KMS-11 (cell line): ENCODE data around the gene PGBD5.

Experiments
- H2AFZ ChIP-seq: fragments of 200-600 bp; sonication (generic); 2 replicates; pipeline ENCODE4 v1.6.1; 2016; ENCODE audit warnings: antibody characterized with exemption, mixed run types, low read depth
- H3K27ac ChIP-seq: fragments of 200-600 bp; sonication (generic); 2 replicates; pipeline ENCODE4 v1.6.1; 2016; ENCODE audit warnings: mild to moderate bottlenecking, mixed run types
- H3K27me3 ChIP-seq: fragments of 200-600 bp; sonication (generic); 2 replicates; pipeline ENCODE4 v1.6.1; 2017; ENCODE audit warnings: mild to moderate bottlenecking, low read depth, mixed run types, moderate library complexity; ENCODE audit not compliant: insufficient read depth
- H3K36me3 ChIP-seq: fragments of 200-600 bp; sonication (generic); 2 replicates; pipeline ENCODE4 v1.6.1; 2017; ENCODE audit warnings: mild to moderate bottlenecking, mixed run types; ENCODE audit not compliant: insufficient read depth
- H3K4me1 ChIP-seq: fragments of 200-600 bp; sonication (generic); 2 replicates; pipeline ENCODE4 v1.6.1; 2016; ENCODE audit warnings: mild to moderate bottlenecking, low read depth, mixed run types; ENCODE audit not compliant: poor library complexity, severe bottlenecking
- H3K4me2 ChIP-seq: fragments of 200-600 bp; sonication (generic); 2 replicates; pipeline ENCODE4 v1.7.0; 2016; ENCODE audit warnings: mild to moderate bottlenecking, mixed run types
- H3K4me3 ChIP-seq: fragments of 200-600 bp; sonication (generic); IDR thresholded peaks from 2 replicates; pipeline ENCODE4 v1.6.1; 2017; ENCODE audit warnings: low read depth, low read length, mixed read lengths; ENCODE audit not compliant: insufficient read depth
- H3K79me2 ChIP-seq: fragments of 200-600 bp; sonication (generic); 2 replicates; pipeline ENCODE4 v1.6.1; 2016; ENCODE audit warnings: low read depth, mixed run types; ENCODE audit not compliant: insufficient read depth
- H3K9ac ChIP-seq: fragments of 200-600 bp; sonication (generic); 2 replicates; pipeline ENCODE4 v1.6.1; 2016; ENCODE audit warnings: mild to moderate bottlenecking, mixed run types
- H4K20me1 ChIP-seq: fragments of 200-600 bp; sonication (generic); 2 replicates; pipeline ENCODE4 v1.6.1; 2016; ENCODE audit warnings: mild to moderate bottlenecking, mixed run types; ENCODE audit not compliant: insufficient read depth
- CTCF ChIP-seq: fragments of 200-600 bp; sonication (generic); conservative IDR thresholded peaks from 2 replicates; pipeline ENCODE4 v1.6.1; 2017; ENCODE audit warnings: low read depth, mild to moderate bottlenecking, antibody characterized with exemption, low read length, moderate library complexity, mixed read lengths

Gene PGBD5

GRCh38 chr1:230271300-230272035, 154.7 kb downstream of the PGBD5 start:
- Histone ChIP-seq H2AFZ (no peak overlapping the region), H4K20me1 (no peaks in the 10 kb centered on the region), H3K4me3 (no peak overlapping the region), H3K79me2 (no peaks in the 10 kb centered on the region), H3K27ac (no peak overlapping the region), H3K27me3 (no peaks in the 10 kb centered on the region), H3K9ac (no peak overlapping the region), H3K36me3 (no peaks in the 10 kb centered on the region; the same call in 1 of the 2 replicates), H3K4me1 (no peaks in the 10 kb centered on the region), H3K4me2 (no peak overlapping the region)
- TF ChIP-seq CTCF, result no peak

DNA sequence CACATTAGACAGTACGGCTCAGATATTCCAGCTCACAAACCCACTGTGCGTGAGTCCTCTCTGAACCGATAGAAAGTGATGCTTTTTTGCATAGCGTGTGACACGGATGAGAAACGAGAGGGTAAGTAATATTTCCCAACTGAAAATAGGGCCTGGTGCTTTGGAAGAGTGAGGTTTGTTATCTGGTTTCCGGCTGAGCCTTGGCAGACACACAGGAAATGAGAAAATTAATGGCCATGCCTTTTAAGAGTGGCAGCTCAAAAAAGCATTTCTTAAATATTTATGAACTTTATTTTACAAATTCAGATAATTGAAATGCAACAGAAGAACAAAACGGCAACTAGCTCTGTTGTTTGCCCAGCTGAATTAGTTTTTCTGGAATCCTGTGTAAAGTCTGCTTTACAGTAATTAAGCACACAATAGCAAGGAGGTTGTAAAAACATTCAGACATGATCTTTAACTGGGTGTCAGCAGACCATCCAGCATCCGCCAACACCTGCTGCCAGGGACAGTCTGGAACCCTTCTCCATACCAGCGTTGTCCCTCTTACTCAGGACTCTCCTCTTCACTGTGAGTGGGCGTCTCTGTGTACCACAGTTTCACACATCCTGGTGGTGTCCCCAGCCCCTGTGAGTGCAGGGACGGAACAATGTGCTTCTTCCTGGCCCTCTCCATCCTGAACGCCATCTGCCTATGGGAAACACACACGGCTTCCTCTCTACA, 155.4 kb downstream of the PGBD5 start:
- H3K4me3 ChIP-seq, result no peak overlapping the region
- H3K4me1 ChIP-seq, result no peaks in the 10 kb centered on the region
- no peak for TF ChIP-seq CTCF
- no peaks in the 10 kb centered on the region for H3K79me2 ChIP-seq
- no peaks in the 10 kb centered on the region for H4K20me1 ChIP-seq
- no peaks in the 10 kb centered on the region; the same call in 1 of the 2 replicates for H3K36me3 ChIP-seq
- H3K27me3 ChIP-seq, result no peaks in the 10 kb centered on the region
- no peak overlapping the region for H3K9ac ChIP-seq
- H2AFZ ChIP-seq, result no peak overlapping the region
- no peak overlapping the region for H3K4me2 ChIP-seq
- no peak overlapping the region for H3K27ac ChIP-seq

- H4K20me1 ChIP-seq, result no peaks in the 10 kb centered on the region
- no peak overlapping the region for H3K4me3 ChIP-seq
- H3K4me1 ChIP-seq, result no peaks in the 10 kb centered on the region
- no peak for TF ChIP-seq CTCF
- H3K9ac ChIP-seq, result no peak overlapping the region
- no peak overlapping the region for H3K4me2 ChIP-seq
- no peak overlapping the region for H2AFZ ChIP-seq
- no peaks in the 10 kb centered on the region for H3K79me2 ChIP-seq
- no peak overlapping the region for H3K27ac ChIP-seq
- H3K36me3 ChIP-seq, result no peaks in the 10 kb centered on the region; the same call in 1 of the 2 replicates
- H3K27me3 ChIP-seq, result no peaks in the 10 kb centered on the region
These were observed 156.0 kb downstream of the PGBD5 start for GRCh38 chr1:230270185-230270558.

GRCh38 chr1:230268371-230269170, 157.6 kb downstream of the PGBD5 start:
- Histone ChIP-seq H3K4me1 (no peaks in the 10 kb centered on the region), H3K79me2 (no peaks in the 10 kb centered on the region), H3K27ac (no peak overlapping the region), H2AFZ (no peak overlapping the region), H3K36me3 (no peaks in the 10 kb centered on the region), H3K27me3 (no peaks in the 10 kb centered on the region), H3K4me2 (no peak overlapping the region), H4K20me1 (no peaks in the 10 kb centered on the region), H3K9ac (no peak overlapping the region), H3K4me3 (no peak overlapping the region)
- TF ChIP-seq CTCF, result peak; percentile 44; the same call in 1 of the 2 replicates
